ENCODE data around the gene CAMSAP1. TPM values are rescaled to one million over a fixed set of nuclear protein-coding genes. Genes with fewer than 3 reads are reported as not detected.
"Not testable (repeated sequence)": the region's sequence is repeated elsewhere in the genome, so short reads cannot be mapped to it uniquely, and the experiment has no call there.

Gene CAMSAP1
- total RNA-seq, 2 experiments from 2014 or later, result 30.4 to 33.0 TPM

- Histone ChIP-seq H3K79me2 (ENCODE audit: insufficient read depth, low read depth, low read length) (no peaks in the 10 kb centered on the region), H3K9me3 (ENCODE audit: low read length) (no peaks in the 10 kb centered on the region), H3K4me3 (ENCODE audit: low read depth, low read length, poor library complexity, severe bottlenecking) (no peak overlapping the region), H3K27ac (ENCODE audit: low read depth, low read length, poor library complexity, severe bottlenecking) (no peak overlapping the region), H3K4me1 (ENCODE audit: insufficient read depth, low read length, poor library complexity, severe bottlenecking) (no peaks in the 10 kb centered on the region), H2AFZ (ENCODE audit: low read length) (no peak overlapping the region), H3K36me3 (ENCODE audit: insufficient read depth, low read length) (peaks cover 63% of the 10 kb centered on the region), H3K9me2 (ENCODE audit: insufficient read depth, low read length) (no peaks in the 10 kb centered on the region), H4K20me1 (ENCODE audit: insufficient read depth, low read length) (no peaks in the 10 kb centered on the region), H3K4me2 (ENCODE audit: low read length) (no peak overlapping the region)
- ChIA-PET POLR2A (interaction anchor here (2.0 kb wide), 1 partner anchor 13 kb away, joined by 5 read pairs; no protein-coding TSS in a partner anchor), CTCF (ENCODE audit: unreplicated experiment) (no interaction called here)
- DNase-seq (ENCODE audit: low spot score), result no peak
- intact Hi-C loops (cut with micrococcal nuclease; ENCODE audit: unreplicated experiment), result no loop called here
- BruUV-seq (replicated peaks), result no TSS peak
- TF ChIP-seq, protein P1, sequence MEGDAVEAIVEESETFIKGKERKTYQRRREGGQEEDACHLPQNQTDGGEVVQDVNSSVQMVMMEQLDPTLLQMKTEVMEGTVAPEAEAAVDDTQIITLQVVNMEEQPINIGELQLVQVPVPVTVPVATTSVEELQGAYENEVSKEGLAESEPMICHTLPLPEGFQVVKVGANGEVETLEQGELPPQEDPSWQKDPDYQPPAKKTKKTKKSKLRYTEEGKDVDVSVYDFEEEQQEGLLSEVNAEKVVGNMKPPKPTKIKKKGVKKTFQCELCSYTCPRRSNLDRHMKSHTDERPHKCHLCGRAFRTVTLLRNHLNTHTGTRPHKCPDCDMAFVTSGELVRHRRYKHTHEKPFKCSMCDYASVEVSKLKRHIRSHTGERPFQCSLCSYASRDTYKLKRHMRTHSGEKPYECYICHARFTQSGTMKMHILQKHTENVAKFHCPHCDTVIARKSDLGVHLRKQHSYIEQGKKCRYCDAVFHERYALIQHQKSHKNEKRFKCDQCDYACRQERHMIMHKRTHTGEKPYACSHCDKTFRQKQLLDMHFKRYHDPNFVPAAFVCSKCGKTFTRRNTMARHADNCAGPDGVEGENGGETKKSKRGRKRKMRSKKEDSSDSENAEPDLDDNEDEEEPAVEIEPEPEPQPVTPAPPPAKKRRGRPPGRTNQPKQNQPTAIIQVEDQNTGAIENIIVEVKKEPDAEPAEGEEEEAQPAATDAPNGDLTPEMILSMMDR (conservative IDR thresholded peaks at IDR 0.05; ENCODE audit: low read length), result no peak
- TF ChIP-seq EZH2phosphoT487 (IDR thresholded peaks at IDR 0.05; ENCODE audit: borderline replicate concordance, low read depth, low read length), result no peak
Observed at GRCh38 chr9:135947582-135947981, 40.2 kb upstream of the CAMSAP1 start.

GRCh38 chr9:135947105-135947504, 39.8 kb upstream of the CAMSAP1 start:
- H2AFZ ChIP-seq (ENCODE audit: low read length); H4K20me1 ChIP-seq (ENCODE audit: insufficient read depth, low read length); H3K4me1 ChIP-seq (ENCODE audit: insufficient read depth, low read length, poor library complexity, severe bottlenecking); H3K9me3 ChIP-seq (ENCODE audit: low read length); DNase-seq (ENCODE audit: low spot score); H3K9me2 ChIP-seq (ENCODE audit: insufficient read depth, low read length); intact Hi-C loops (cut with micrococcal nuclease; ENCODE audit: unreplicated experiment); H3K79me2 ChIP-seq (ENCODE audit: insufficient read depth, low read depth, low read length); H3K4me3 ChIP-seq (ENCODE audit: low read depth, low read length, poor library complexity, severe bottlenecking); H3K4me2 ChIP-seq (ENCODE audit: low read length); H3K27ac ChIP-seq (ENCODE audit: low read depth, low read length, poor library complexity, severe bottlenecking); BruUV-seq (replicated peaks): not testable (repeated sequence)
- ChIA-PET POLR2A (interaction anchor here (2.0 kb wide), 1 partner anchor 13 kb away, joined by 5 read pairs; no protein-coding TSS in a partner anchor), CTCF (ENCODE audit: unreplicated experiment) (interaction anchor here (0.6 kb wide), 1 partner anchor 46 kb away, joined by 4 read pairs; no protein-coding TSS in a partner anchor)
- H3K36me3 ChIP-seq (ENCODE audit: insufficient read depth, low read length), result peaks cover 63% of the 10 kb centered on the region

- Histone ChIP-seq H3K4me1 (ENCODE audit: insufficient read depth, low read length, poor library complexity, severe bottlenecking) (no peaks in the 10 kb centered on the region), H3K4me2 (ENCODE audit: low read length) (no peak overlapping the region), H2AFZ (ENCODE audit: low read length) (no peak overlapping the region), H3K4me3 (ENCODE audit: low read depth, low read length, poor library complexity, severe bottlenecking) (no peak overlapping the region), H3K36me3 (ENCODE audit: insufficient read depth, low read length) (peaks cover 66% of the 10 kb centered on the region), H3K27ac (ENCODE audit: low read depth, low read length, poor library complexity, severe bottlenecking) (no peak overlapping the region), H3K9me3 (ENCODE audit: low read length) (no peaks in the 10 kb centered on the region), H3K79me2 (ENCODE audit: insufficient read depth, low read depth, low read length) (no peaks in the 10 kb centered on the region), H4K20me1 (ENCODE audit: insufficient read depth, low read length) (no peaks in the 10 kb centered on the region), H3K9me2 (ENCODE audit: insufficient read depth, low read length) (no peaks in the 10 kb centered on the region)
- intact Hi-C loops (cut with micrococcal nuclease; ENCODE audit: unreplicated experiment), result no loop called here
- CTCF ChIA-PET (ENCODE audit: unreplicated experiment), result interaction anchor here (0.6 kb wide), 1 partner anchor 46 kb away, joined by 4 read pairs; no protein-coding TSS in a partner anchor
- TF ChIP-seq, protein P1 (conservative IDR thresholded peaks at IDR 0.05; ENCODE audit: low read length), result no peak
- TF ChIP-seq EZH2phosphoT487 (IDR thresholded peaks at IDR 0.05; ENCODE audit: borderline replicate concordance, low read depth, low read length), result no peak
- BruUV-seq (replicated peaks), result no TSS peak
- DNase-seq (ENCODE audit: low spot score), result no peak
- POLR2A ChIA-PET, result interaction anchor here (0.6 kb wide), 1 partner anchor 175 kb away, joined by 3 read pairs; no protein-coding TSS in a partner anchor
Observed at GRCh38 chr9:135946392-135946994, 39.1 kb upstream of the CAMSAP1 start.

Measured in OCI-LY7 (cell line).